Karpas-422 (cell line): Measurements from ENCODE around the gene TMEM238. TPM values are rescaled to one million over a fixed set of nuclear protein-coding genes. Genes with fewer than 3 reads are reported as not detected.

Source experiments
- DNase-seq: peaks from one replicate; pipeline ENCODE4 v3.0.0-alpha.2; 2015
- H2AFZ ChIP-seq: fragments of 200-600 bp; sonication (generic); 2 replicates; pipeline ENCODE4 v1.6.1; 2014; ENCODE audit warnings: antibody characterized with exemption, low read length, mixed read lengths
- H3K27ac ChIP-seq: fragments of 200-600 bp; sonication (generic); 2 replicates; pipeline ENCODE4 v1.5.1; 2014; ENCODE audit warnings: mild to moderate bottlenecking, low read length, moderate library complexity
- H3K27me3 ChIP-seq: fragments of 200-600 bp; sonication (generic); 2 replicates; pipeline ENCODE4 v1.6.1; 2014; ENCODE audit warnings: low read length, mixed read lengths
- H3K36me3 ChIP-seq: fragments of 200-600 bp; sonication (generic); 2 replicates; pipeline ENCODE4 v1.6.1; 2014; ENCODE audit warnings: low read length, mixed read lengths; ENCODE audit not compliant: insufficient read depth
- H3K4me1 ChIP-seq: fragments of 200-600 bp; sonication (generic); 2 replicates; pipeline ENCODE4 v1.6.1; 2014; ENCODE audit warnings: mild to moderate bottlenecking, low read length, mixed read lengths
- H3K4me2 ChIP-seq: fragments of 200-600 bp; sonication (generic); 2 replicates; pipeline ENCODE4 v1.6.1; 2014; ENCODE audit warnings: low read length, low read depth, mild to moderate bottlenecking; ENCODE audit not compliant: poor library complexity, severe bottlenecking
- H3K4me3 ChIP-seq: fragments of 200-600 bp; sonication (generic); 2 replicates; pipeline ENCODE4 v1.5.1; 2014; ENCODE audit warnings: mild to moderate bottlenecking, antibody characterized with exemption, low read length, mixed read lengths
- H3K79me2 ChIP-seq: fragments of 200-600 bp; sonication (generic); 2 replicates; pipeline ENCODE4 v1.6.1; 2014; ENCODE audit warnings: mild to moderate bottlenecking, low read length, mixed read lengths
- H3K9ac ChIP-seq: fragments of 200-600 bp; sonication (generic); 2 replicates; pipeline ENCODE4 v1.6.0; 2014; ENCODE audit warnings: low read length
- H3K9me2 ChIP-seq: fragments of 200-600 bp; sonication (generic), shearing (Covaris generic); replicated peaks from 2 replicates; pipeline ENCODE4 v1.6.0; 2014; ENCODE audit warnings: mild to moderate bottlenecking, low read length, moderate library complexity; ENCODE audit not compliant: insufficient read depth
- H3K9me3 ChIP-seq: fragments of 300-700, 200-600 bp; sonication (generic); 2 replicates; pipeline ENCODE4 v1.6.1; 2014; ENCODE audit warnings: low read length, mixed read lengths
- H4K20me1 ChIP-seq: fragments of 200-600 bp; sonication (generic); 2 replicates; pipeline ENCODE4 v1.6.1; 2014; ENCODE audit warnings: mild to moderate bottlenecking, antibody characterized with exemption, low read length, low read depth; ENCODE audit not compliant: insufficient read depth
- total RNA-seq: library from RNA; depleted of rRNA; stranded (reverse); fragments of >200 nt; shearing (Covaris generic); gene quantifications from 2 replicates; pipeline ENCODE4 v1.2.3, GENCODE V29; 2014; ENCODE audit warnings: low replicate concordance

The TMEM238 gene
- total RNA-seq, 1 experiment from 2014 or later, result 0.89 TPM

- Histone ChIP-seq H3K4me1 (no peaks in the 10 kb centered on the region), H3K4me3 (no peak overlapping the region), H2AFZ (no peak overlapping the region), H3K9me3 (no peaks in the 10 kb centered on the region), H3K27me3 (no peaks in the 10 kb centered on the region), H4K20me1 (no peaks in the 10 kb centered on the region; the same call in 1 of the 2 replicates), H3K4me2 (no peak overlapping the region), H3K9me2 (no peaks in the 10 kb centered on the region), H3K36me3 (no peaks in the 10 kb centered on the region), H3K9ac (no peak overlapping the region), H3K79me2 (no peaks in the 10 kb centered on the region), H3K27ac (no peak overlapping the region)
- DNase-seq, result no peak
Observed at GRCh38 chr19:55353356-55353802, 30.7 kb downstream of the TMEM238 start.

- Histone ChIP-seq H3K79me2 (no peaks in the 10 kb centered on the region), H3K27ac (no peak overlapping the region), H3K9me3 (no peaks in the 10 kb centered on the region), H3K27me3 (no peaks in the 10 kb centered on the region), H3K36me3 (no peaks in the 10 kb centered on the region), H3K4me3 (no peak overlapping the region), H2AFZ (no peak overlapping the region), H3K4me2 (no peak overlapping the region), H3K4me1 (no peaks in the 10 kb centered on the region), H3K9me2 (no peaks in the 10 kb centered on the region), H3K9ac (no peak overlapping the region), H4K20me1 (no peaks in the 10 kb centered on the region; the same call in 1 of the 2 replicates)
- DNase-seq, result no peak
Observed at GRCh38 chr19:55352549-55353145, 31.4 kb downstream of the TMEM238 start.

- no peaks in the 10 kb centered on the region for H3K36me3 ChIP-seq
- no peak overlapping the region for H2AFZ ChIP-seq
- no peaks in the 10 kb centered on the region for H3K27me3 ChIP-seq
- H3K4me2 ChIP-seq, result no peak overlapping the region
- H3K9me3 ChIP-seq, result no peaks in the 10 kb centered on the region
- H4K20me1 ChIP-seq, result no peaks in the 10 kb centered on the region; the same call in 1 of the 2 replicates
- no peak overlapping the region for H3K4me3 ChIP-seq
- H3K27ac ChIP-seq, result no peak overlapping the region
- no peaks in the 10 kb centered on the region for H3K79me2 ChIP-seq
- DNase-seq, result no peak
- no peaks in the 10 kb centered on the region for H3K4me1 ChIP-seq
- H3K9me2 ChIP-seq, result no peaks in the 10 kb centered on the region
- H3K9ac ChIP-seq, result no peak overlapping the region
Observed at GRCh38 chr19:55352040-55352439, 32.1 kb downstream of the TMEM238 start.

GRCh38 chr19:55350620-55351315 lies 33.3 kb downstream of the TMEM238 start:
- no peak for DNase-seq
- Histone ChIP-seq H3K9ac (no peak overlapping the region), H3K4me3 (no peak overlapping the region), H3K79me2 (no peaks in the 10 kb centered on the region), H3K4me1 (no peaks in the 10 kb centered on the region), H3K27ac (no peak overlapping the region), H2AFZ (no peak overlapping the region), H3K36me3 (no peaks in the 10 kb centered on the region), H3K9me2 (no peaks in the 10 kb centered on the region), H3K4me2 (no peak overlapping the region), H3K9me3 (no peaks in the 10 kb centered on the region), H3K27me3 (no peaks in the 10 kb centered on the region), H4K20me1 (no peaks in the 10 kb centered on the region; the same call in 1 of the 2 replicates)

GRCh38 chr19:55348317-55349034 lies 35.6 kb downstream of the TMEM238 start:
- H3K79me2 ChIP-seq, result no peaks in the 10 kb centered on the region
- H3K9ac ChIP-seq, result no peak overlapping the region
- no peaks in the 10 kb centered on the region for H3K27me3 ChIP-seq
- no peak for DNase-seq
- H3K4me1 ChIP-seq, result no peaks in the 10 kb centered on the region
- H3K9me2 ChIP-seq, result no peaks in the 10 kb centered on the region
- H2AFZ ChIP-seq, result no peak overlapping the region
- no peaks in the 10 kb centered on the region for H3K9me3 ChIP-seq
- no peaks in the 10 kb centered on the region; the same call in 1 of the 2 replicates for H4K20me1 ChIP-seq
- no peak overlapping the region for H3K4me3 ChIP-seq
- H3K27ac ChIP-seq, result no peak overlapping the region
- no peak overlapping the region for H3K4me2 ChIP-seq
- H3K36me3 ChIP-seq, result no peaks in the 10 kb centered on the region

GRCh38 chr19:55347442-55348009 lies 36.6 kb downstream of the TMEM238 start:
- Histone ChIP-seq H3K4me3 (no peak overlapping the region), H2AFZ (no peak overlapping the region), H3K27ac (no peak overlapping the region), H3K9me3 (no peaks in the 10 kb centered on the region), H3K36me3 (no peaks in the 10 kb centered on the region), H3K4me1 (no peaks in the 10 kb centered on the region), H3K27me3 (no peaks in the 10 kb centered on the region), H3K4me2 (no peak overlapping the region), H4K20me1 (peaks cover under 1% of the 10 kb centered on the region; the same call in 1 of the 2 replicates), H3K79me2 (no peaks in the 10 kb centered on the region), H3K9ac (no peak overlapping the region), H3K9me2 (no peaks in the 10 kb centered on the region)
- DNase-seq, result no peak

- H3K4me1 ChIP-seq, result peaks cover 1% of the 10 kb centered on the region
- H3K27ac ChIP-seq, result no peak overlapping the region
- H2AFZ ChIP-seq, result no peak overlapping the region
- H3K9me2 ChIP-seq, result no peaks in the 10 kb centered on the region
- no peak overlapping the region for H3K4me2 ChIP-seq
- no peak for DNase-seq
- no peaks in the 10 kb centered on the region for H3K36me3 ChIP-seq
- no peak overlapping the region for H3K4me3 ChIP-seq
- no peak overlapping the region for H3K9ac ChIP-seq
- peaks cover 2% of the 10 kb centered on the region; the same call in 1 of the 2 replicates for H3K79me2 ChIP-seq
- H3K27me3 ChIP-seq, result no peaks in the 10 kb centered on the region
- H4K20me1 ChIP-seq, result peaks cover 7% of the 10 kb centered on the region; the same call in 1 of the 2 replicates
- H3K9me3 ChIP-seq, result no peaks in the 10 kb centered on the region
Observed at GRCh38 chr19:55346725-55347441, 37.2 kb downstream of the TMEM238 start.
